CD14-positive monocyte (primary cell): ENCODE measurements around the gene TRPM5. TPM values are rescaled to one million over a fixed set of nuclear protein-coding genes. Genes with fewer than 3 reads are reported as not detected.

Source experiments
- DNase-seq, 3 donors: peaks; one replicate each; pipeline ENCODE4 v3.0.0-alpha.2; 2011 to 2022
- H2AFZ ChIP-seq: 2 replicates; pipeline ENCODE4 v1.6.0; 2012; ENCODE audit warnings: mild to moderate bottlenecking, low read depth, low read length, inconsistent platforms; ENCODE audit not compliant: insufficient read depth, poor library complexity, severe bottlenecking
- H3K27ac ChIP-seq, 2 donors: 1 replicate in 1 of 2; 2 replicates in 1 of 2; pipeline ENCODE4 v1.5.1; 2012 to 2013; ENCODE audit warnings: low read length in 2 of 2, control low read depth in 1 of 2, inconsistent platforms in 1 of 2, low read depth in 1 of 2, mild to moderate bottlenecking in 1 of 2
- H3K27me3 ChIP-seq, 2 donors: one replicate each; pipeline versions ENCODE4 v1.6.0 to v1.6.1; 2011 to 2013; ENCODE audit warnings: low read length in 2 of 2; ENCODE audit not compliant: control insufficient read depth in 2 of 2, insufficient read depth in 2 of 2
- H3K36me3 ChIP-seq, 2 donors: replicated peaks in 1 of 2; 1 replicate in 1 of 2; 2 replicates in 1 of 2; pipeline versions ENCODE4 v1.5.1 to v1.6.1; 2012 to 2013; ENCODE audit warnings: low read length in 2 of 2, control low read depth in 1 of 2, inconsistent platforms in 1 of 2, mild to moderate bottlenecking in 1 of 2; ENCODE audit not compliant: insufficient read depth in 2 of 2, control insufficient read depth in 1 of 2
- H3K4me1 ChIP-seq, 2 donors: 1 replicate in 1 of 2; 2 replicates in 1 of 2; pipeline versions ENCODE4 v1.5.1 to v1.6.1; 2012 to 2013; ENCODE audit warnings: low read length in 2 of 2, control low read depth in 1 of 2, inconsistent platforms in 1 of 2, mild to moderate bottlenecking in 1 of 2, moderate library complexity in 1 of 2; ENCODE audit not compliant: insufficient read depth in 2 of 2, control insufficient read depth in 1 of 2
- H3K4me2 ChIP-seq: replicated peaks from 2 replicates; pipeline ENCODE3; 2012; ENCODE audit warnings: low read length, moderate library complexity, mild to moderate bottlenecking; ENCODE audit not compliant: poor library complexity, severe bottlenecking; ENCODE audit errors: extremely low read depth
- H3K4me3 ChIP-seq, 3 experiments: fragments of 200-600 bp in 1 of 3; sonication (generic) in 1 of 3; replicated peaks in 1 of 3; 1 replicate in 2 of 3; 2 replicates in 1 of 3; pipeline ENCODE4 v1.5.1; 2011 to 2013; ENCODE audit warnings: low read length in 3 of 3, mild to moderate bottlenecking in 3 of 3, control low read depth in 2 of 3, low read depth in 2 of 3, inconsistent platforms in 1 of 3, moderate library complexity in 1 of 3
- H3K79me2 ChIP-seq: 2 replicates; pipeline ENCODE4 v1.6.0; 2012; ENCODE audit warnings: mild to moderate bottlenecking, control low read depth, inconsistent platforms, low read length, moderate library complexity; ENCODE audit not compliant: insufficient read depth
- H3K9ac ChIP-seq: 2 replicates; pipeline ENCODE4 v1.6.0; 2017; ENCODE audit warnings: low read length, mild to moderate bottlenecking; ENCODE audit not compliant: insufficient read depth, poor library complexity, severe bottlenecking
- H3K9me3 ChIP-seq, 2 donors: replicated peaks in 1 of 2; 1 replicate in 1 of 2; 2 replicates in 1 of 2; pipeline versions ENCODE4 v1.5.1 to v1.6.1; 2012 to 2013; ENCODE audit warnings: low read length in 2 of 2, control low read depth in 1 of 2; ENCODE audit not compliant: control insufficient read depth in 1 of 2, insufficient read depth in 1 of 2
- H4K20me1 ChIP-seq: 2 replicates; pipeline ENCODE4 v1.6.0; 2012; ENCODE audit warnings: mild to moderate bottlenecking, low read length, control low read depth, moderate library complexity; ENCODE audit not compliant: insufficient read depth
- H3K27ac Mint-ChIP-seq, 7 donors: one replicate each; pipeline ENCODE4 v1.8.0; 2020; ENCODE audit warnings: mild to moderate bottlenecking in 7 of 7, mixed read lengths in 7 of 7, moderate library complexity in 6 of 7, inconsistent platforms in 2 of 7
- H3K27me3 Mint-ChIP-seq, 3 donors: one replicate each; pipeline ENCODE4 v1.8.0; 2021 to 2022; ENCODE audit warnings: low read depth in 3 of 3, mild to moderate bottlenecking in 3 of 3, mixed read lengths in 3 of 3, moderate library complexity in 3 of 3, inconsistent platforms in 1 of 3
- H3K36me3 Mint-ChIP-seq, 2 donors: one replicate each; pipeline ENCODE4 v1.8.0; 2020; ENCODE audit warnings: mixed read lengths in 2 of 2, inconsistent platforms in 1 of 2, mild to moderate bottlenecking in 1 of 2
- H3K4me1 Mint-ChIP-seq: one replicate; pipeline ENCODE4 v1.8.0; 2020; ENCODE audit warnings: mild to moderate bottlenecking, mixed read lengths
- H3K4me3 Mint-ChIP-seq, 2 donors: one replicate each; pipeline ENCODE4 v1.8.0; 2020; ENCODE audit warnings: mild to moderate bottlenecking in 2 of 2, mixed read lengths in 2 of 2, moderate library complexity in 1 of 2
- H3K9me3 Mint-ChIP-seq, 7 donors: one replicate each; pipeline ENCODE4 v1.8.0; 2020 to 2022; ENCODE audit warnings: mixed read lengths in 7 of 7, mild to moderate bottlenecking in 6 of 7, moderate library complexity in 6 of 7, inconsistent platforms in 2 of 7
- CTCF ChIP-seq: fragments of 200-600 bp; IDR thresholded peaks from one replicate; pipeline ENCODE4 v1.8.0; 2022; ENCODE audit warnings: antibody characterized with exemption, mild to moderate bottlenecking
- whole genome bisulfite sequencing: methylation state at CpG from one replicate; pipeline ENCODE4 v1.1.5; 2013; ENCODE audit warnings: missing lambda C conversion rate; ENCODE audit not compliant: insufficient coverage; 5-methylcytosine and 5-hydroxymethylcytosine counted together
- intact Hi-C, 2 donors: fragments of 100-400 bp; cut with micrococcal nuclease; formaldehyde crosslinking; loops; one replicate each; pipeline versions ENCODE4 v1.15.0 to v1.15.1; 2023
- polyA plus RNA-seq, 3 donors: library from polyadenylated mRNA; depleted of rRNA in 1 of 3; unstranded in 2 of 3; stranded (reverse) in 1 of 3; fragments of 300-500 nt in 2 of 3; fragments of >200 nt in 1 of 3; fragmentation: Illumina TruSeq in 2 of 3; gene quantifications; 1 replicate in 2 of 3; 2 replicates in 1 of 3; pipeline ENCODE4 v1.2.3, GENCODE V29; 2012 to 2021

TRPM5 gene
- polyA plus RNA-seq, 3 donors, result 0.03 TPM; not detected in 2

DNA sequence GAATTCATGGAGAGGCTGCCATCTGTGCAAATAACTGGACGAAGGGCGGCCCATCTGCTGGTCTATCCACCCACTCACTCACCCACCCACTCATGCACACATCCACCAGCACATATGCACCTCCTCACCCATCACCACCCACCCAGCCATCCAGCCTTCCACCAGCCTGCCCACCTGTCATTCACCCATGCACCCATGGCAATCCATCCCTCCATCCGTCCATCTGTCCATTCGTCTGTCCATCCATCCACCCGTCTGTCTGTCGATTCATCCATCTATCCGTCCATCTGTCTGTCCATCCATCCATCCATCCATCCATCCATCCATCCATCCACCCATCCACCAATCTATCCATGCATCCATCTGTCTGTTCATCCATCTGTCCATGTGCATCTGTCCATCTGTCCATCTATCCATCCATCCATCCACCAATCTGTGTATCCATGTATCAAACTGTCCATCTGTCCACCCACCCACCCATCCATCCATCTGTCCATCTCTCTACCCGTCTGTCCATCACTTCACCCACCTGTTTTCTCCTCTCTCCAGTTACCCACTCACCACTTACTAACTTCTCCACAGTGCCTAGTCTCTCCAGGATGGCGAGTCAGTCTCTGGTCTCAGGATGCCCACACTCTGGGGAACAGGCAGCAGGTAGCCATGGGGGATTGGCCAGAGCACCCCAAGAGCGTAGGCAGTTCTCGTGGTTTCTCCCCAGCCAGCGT is 8.9 kb downstream of the TRPM5 start:
- intact Hi-C loops, result no loop called here
- peaks cover 2% of the 10 kb centered on the region for H3K4me1 Mint-ChIP-seq

More for the DNA sequence above, 8.9 kb downstream of the TRPM5 start:
- H3K4me2 ChIP-seq, result no peak overlapping the region
- no peak overlapping the region for H3K27ac ChIP-seq
- H3K36me3 ChIP-seq, result no peaks in the 10 kb centered on the region
- Mint-ChIP-seq H3K4me3 (no peak overlapping the region), H3K27ac (no peak overlapping the region), H3K27me3 (peaks cover 7 to 24% (median 16%) of the 10 kb centered on the region in 3 donors), H3K9me3 (peaks cover 0 to 4% (median 2%) of the 10 kb centered on the region in 7 donors), H3K36me3 (no peaks in the 10 kb centered on the region)
- no peak overlapping the region for H2AFZ ChIP-seq
- H3K4me1 ChIP-seq, result peaks cover 2 to 4% of the 10 kb centered on the region in 2 donors
- H3K27me3 ChIP-seq, result peaks cover 0 to 6% of the 10 kb centered on the region in 2 donors
- DNase-seq, result no peak
- H4K20me1 ChIP-seq, result no peaks in the 10 kb centered on the region
- no peak for TF ChIP-seq CTCF
- H3K9ac ChIP-seq, result no peak overlapping the region
- WGBS, result 92% methylated on average over 10 of the region's 12 CpGs
- no peak overlapping the region for H3K4me3 ChIP-seq
- no peaks in the 10 kb centered on the region for H3K9me3 ChIP-seq
- no peaks in the 10 kb centered on the region for H3K79me2 ChIP-seq
